Kidney tubule cell (primary cell): ENCODE results near the gene DMGDH.

Source experiments
- DNase-seq: peaks from one replicate; pipeline ENCODE4 v3.0.0-alpha.2; 2018; ENCODE audit warnings: low spot score

The DMGDH gene

DNA sequence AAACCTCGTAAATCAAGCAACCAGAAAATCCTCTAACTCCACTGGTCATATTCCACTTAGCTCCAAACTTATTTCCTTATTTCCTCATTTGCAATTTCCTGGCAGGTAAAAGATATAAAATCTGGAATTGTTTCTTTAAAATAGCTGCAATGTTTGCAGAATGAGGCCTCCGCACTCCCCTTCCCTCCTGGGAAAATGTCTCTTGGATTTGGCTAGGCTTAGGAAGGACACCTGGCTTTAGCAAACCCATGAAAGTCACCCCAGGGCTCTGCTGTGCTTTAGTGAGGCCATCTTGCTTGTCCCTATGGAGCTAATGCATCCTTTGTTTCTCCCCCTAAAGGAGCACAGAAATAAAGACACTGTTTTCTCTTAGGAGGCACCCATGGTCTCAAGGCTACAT lies 94.9 kb downstream of the DMGDH start:
- DNase-seq = no peak

DNA sequence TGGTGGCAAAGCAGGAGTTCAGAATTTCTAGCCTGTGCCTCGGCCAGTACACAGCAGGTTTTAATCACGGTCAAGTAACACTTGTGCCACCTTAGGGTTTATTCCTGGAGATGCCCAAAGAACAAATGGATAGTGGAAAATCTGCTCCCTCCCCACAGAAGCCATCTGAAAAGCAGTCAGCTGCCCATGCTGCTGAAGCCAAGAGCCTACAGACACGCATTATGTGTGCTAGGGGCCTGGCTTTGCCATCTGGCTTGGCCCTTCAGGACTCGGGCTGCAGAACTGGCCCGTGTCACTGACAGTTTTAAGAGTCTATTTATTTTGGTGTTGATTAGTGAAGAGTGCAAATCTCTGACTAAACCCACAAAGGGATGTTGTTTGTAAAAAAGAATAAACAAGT lies 95.5 kb downstream of the DMGDH start:
- DNase-seq = no peak

DNA sequence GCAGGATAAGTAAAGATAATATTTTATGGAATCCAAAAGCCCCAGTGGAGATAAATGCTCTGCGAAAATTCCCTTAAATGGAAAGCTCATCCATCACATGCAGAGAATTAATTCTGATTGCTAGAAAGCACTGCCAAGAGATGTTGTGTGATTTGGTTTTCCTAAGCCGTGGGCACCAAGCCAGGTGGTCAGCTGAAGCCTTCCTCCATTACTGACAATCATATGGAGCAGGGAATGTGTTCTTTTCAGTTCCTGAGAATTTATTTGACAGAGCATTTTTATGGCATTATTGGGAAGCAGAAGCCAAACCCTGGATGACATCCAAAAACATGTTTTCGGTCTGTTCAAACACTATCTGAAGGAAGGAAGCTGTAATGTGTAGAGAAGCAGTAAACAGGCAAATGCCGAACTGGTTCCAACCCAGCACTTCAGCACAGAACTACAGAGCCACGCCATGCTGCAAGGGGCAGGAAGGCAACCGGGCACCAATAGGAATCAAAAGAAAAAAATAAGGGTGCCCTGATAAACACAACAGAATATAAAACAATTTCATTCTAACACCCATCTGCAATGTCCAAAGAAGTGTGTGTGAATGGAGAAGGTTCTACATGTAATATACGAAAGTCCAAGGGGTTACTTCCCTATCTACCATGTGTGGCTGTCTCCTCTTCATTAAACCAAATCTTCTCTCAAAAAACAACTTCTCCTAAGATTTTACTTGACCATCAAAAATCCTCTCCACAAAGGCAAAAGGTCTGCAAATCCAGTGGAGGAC lies 96.6 kb downstream of the DMGDH start:
- DNase-seq = no peak

DNA sequence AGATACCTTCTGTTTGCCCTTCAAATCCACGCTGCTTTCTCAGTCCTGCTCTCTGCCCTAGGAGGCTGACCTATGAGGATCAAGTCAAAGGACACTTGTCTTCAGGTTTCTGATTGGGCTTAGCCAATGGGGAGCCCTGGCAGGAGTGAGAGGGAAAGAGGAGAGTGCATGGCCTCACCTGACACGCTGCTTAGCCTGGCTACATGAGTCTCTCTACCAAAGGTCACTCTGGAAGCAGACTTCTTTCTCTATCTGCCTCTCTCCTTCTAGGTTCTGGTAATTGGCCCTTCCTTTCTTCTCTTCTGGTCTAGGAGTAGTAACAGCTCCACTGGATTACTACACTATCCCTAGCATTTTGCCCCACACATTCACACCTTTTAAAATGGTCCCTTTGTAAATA lies 97.5 kb downstream of the DMGDH start:
- no peak for DNase-seq

DNA sequence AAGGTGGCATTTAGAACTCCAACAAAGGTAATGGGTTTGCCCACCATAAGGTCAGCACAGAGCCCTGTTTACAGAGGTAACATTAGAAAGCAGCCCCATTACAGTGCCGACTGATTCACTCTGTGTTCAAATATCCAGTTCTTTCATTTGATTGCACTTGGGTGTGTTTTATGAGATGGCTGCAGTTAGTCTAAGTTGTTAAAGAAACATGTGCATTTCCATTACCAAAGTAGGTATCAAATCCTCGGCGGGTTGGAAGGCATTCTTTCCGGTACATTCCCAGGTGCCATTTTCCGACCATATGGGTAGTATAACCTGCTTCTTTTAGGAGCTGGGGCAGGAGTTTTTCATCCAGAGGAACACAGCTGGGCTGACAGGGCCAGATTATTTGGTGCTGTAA lies 100.7 kb downstream of the DMGDH start:
- DNase-seq = no peak

DNA sequence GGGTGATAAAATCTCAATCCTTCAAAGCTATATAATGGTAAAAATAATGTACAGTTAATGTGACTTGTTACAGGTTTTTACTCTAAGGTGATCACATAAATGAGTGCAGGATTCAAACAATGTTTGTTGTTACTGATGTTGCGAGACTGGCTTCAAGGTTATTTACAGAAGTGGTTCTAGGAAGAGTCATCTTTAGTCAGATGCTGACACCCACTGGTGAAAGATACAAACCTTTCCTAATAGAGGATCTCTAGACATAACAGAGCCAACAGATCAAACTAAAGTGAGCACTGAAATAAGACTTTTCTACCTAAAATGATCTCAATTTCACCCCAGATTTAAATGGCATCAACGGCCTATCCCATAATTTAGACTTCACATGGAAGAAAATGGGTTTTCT lies 104.6 kb downstream of the DMGDH start:
- DNase-seq = peak; percentile 62

DNA sequence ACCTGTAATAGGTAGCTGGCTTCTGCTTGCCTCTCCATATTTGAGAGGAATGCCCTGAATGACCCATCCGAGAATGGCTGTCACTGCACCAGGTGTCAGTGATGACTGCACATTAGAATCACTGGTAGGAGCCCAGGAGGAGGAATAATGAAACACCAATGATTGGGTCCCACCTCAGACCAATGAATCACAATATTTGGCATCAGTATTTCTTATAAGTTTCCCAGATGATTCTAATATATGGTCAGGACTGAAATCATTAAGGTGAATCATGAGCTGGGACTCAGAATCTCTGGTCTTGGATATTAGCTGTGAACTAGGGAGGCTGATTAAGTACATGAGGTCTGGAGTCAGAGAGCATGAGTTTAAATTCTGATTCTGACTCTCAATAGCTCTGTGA lies 107.7 kb downstream of the DMGDH start:
- peak; percentile 49 for DNase-seq

DNA sequence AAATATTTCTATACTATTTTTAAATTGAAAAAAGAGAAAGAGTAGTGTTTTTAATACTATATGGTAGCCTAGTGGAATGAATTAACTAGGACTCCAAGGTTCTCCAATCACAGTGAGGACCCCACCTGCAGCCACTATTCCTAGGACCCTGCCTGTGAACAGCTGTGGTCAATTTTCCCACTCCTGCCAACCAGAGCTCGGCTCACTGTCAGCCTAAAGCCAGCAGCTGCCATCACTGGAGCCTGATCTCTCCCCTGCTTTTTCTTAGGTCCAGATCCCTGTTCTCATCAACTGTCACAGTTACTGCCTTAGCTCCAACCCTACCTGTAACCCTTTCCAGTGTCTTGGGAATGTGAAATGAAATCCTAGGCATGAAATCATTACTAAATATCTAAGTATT lies 109.7 kb downstream of the DMGDH start:
- no peak for DNase-seq

DNA sequence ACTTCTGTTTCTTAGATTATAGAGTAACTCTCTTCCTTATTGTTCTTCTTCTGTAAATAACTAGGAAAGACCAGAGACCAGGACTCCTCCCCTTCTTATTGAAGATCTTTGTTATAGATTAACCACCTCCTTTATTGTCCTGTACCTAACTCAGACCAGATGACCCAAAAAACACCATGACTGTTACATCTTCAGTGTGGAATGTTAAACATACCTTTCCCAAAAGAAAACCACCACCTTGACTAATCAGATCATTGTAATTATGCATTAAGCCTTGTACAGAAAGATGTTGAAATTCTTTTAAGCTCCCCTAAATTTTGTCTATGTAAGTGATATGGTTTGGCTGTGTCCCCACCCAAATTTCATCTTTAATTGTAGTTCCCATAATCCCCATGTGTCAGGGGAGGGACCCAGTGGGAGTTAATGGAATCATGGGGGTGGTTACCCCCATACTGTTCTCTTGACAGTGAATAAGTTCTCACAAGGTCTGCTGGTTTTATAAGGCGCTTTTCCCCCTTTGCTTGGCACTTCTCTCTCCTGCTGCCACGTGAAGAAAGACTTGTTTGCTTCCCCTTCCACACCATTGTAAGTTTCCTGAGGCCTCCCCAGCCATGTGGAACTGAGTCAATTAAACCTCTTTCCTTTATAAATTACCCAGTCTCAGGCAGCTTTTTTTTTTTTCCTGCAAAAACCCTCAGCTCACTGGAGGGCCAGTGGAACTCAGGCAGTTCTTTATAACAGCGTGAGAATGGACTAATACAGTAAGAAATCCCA lies 110.6 kb downstream of the DMGDH start:
- peak; percentile 88 for DNase-seq

DNA sequence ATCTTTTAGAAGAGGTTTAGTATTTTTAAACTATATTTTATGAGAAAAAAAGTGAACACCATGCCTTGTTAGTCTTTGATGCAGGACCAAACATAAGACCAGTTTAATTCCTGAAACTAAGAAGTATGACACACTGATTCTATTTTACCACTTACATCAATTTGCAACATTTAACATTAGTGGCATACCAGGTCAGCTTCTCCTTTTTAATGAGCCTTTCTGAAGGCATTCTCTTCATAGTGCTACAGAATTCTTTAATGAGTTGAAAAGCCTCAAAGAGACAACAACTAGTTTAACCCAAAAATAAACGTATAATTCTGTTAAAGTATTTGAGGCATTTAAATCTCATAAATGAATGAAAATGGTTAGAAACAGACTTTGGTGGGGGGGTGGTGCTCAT lies 112.6 kb downstream of the DMGDH start:
- DNase-seq = no peak

DNA sequence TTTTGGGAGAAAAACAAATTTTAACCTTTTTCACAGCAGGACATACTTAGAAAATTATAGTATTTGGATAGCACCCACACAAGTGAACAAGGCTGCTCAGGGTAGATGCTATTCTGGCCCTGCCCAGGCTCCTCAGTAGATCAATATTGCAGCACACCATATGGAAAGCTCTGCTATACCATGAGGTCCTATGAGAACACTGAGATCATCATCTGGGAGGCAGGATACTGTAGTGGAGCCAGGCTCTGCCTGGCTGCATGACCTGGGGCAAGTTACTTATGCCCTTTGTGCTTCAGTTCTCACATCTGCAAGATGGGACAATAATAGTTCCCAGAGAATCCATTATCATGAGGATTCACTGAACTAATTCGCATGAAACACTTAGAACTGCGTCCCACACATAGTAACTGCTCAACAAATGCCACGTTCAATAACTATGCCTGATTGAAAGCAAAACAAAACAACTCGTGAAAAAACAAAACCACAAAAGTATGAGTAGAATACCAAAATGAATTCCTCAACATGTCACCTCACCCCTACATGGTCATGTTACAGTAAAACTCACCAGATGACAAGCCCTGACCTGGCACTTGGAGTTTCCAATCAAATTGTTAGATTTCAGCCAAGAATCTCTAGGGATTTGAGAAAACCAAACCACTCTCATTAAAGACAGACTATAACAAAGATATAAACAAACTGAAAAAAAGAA lies 116.2 kb downstream of the DMGDH start:
- DNase-seq = peak; percentile 28
